Measurements from ENCODE around the gene TBC1D5. TPM values are rescaled to one million over a fixed set of nuclear protein-coding genes. Genes with fewer than 3 reads are reported as not detected.

The TBC1D5 gene
- polyA plus RNA-seq, 1 experiment = 44.6 TPM

GRCh38 chr3:17201538-17201937 is 540.9 kb downstream of the TBC1D5 start:
- CTCF ChIA-PET = no interaction called here
- Histone ChIP-seq H3K27me3 (ENCODE audit: control insufficient read depth, insufficient read depth, low read length) (no peaks in the 10 kb centered on the region), H3K27ac (ENCODE audit: low read depth, low read length) (no peak overlapping the region), H3K4me3 (ENCODE audit: low read depth, low read length) (no peak overlapping the region), H3K9me3 (ENCODE audit: control insufficient read depth, insufficient read depth, low read length) (peaks cover 5% of the 10 kb centered on the region; the same call in 1 of the 2 replicates)
- POLR2A ChIA-PET = no interaction called here
- TF ChIP-seq, protein P1, sequence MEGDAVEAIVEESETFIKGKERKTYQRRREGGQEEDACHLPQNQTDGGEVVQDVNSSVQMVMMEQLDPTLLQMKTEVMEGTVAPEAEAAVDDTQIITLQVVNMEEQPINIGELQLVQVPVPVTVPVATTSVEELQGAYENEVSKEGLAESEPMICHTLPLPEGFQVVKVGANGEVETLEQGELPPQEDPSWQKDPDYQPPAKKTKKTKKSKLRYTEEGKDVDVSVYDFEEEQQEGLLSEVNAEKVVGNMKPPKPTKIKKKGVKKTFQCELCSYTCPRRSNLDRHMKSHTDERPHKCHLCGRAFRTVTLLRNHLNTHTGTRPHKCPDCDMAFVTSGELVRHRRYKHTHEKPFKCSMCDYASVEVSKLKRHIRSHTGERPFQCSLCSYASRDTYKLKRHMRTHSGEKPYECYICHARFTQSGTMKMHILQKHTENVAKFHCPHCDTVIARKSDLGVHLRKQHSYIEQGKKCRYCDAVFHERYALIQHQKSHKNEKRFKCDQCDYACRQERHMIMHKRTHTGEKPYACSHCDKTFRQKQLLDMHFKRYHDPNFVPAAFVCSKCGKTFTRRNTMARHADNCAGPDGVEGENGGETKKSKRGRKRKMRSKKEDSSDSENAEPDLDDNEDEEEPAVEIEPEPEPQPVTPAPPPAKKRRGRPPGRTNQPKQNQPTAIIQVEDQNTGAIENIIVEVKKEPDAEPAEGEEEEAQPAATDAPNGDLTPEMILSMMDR (IDR thresholded peaks at IDR 0.05; ENCODE audit: low read depth, low read length) = no peak
- no peak for DNase-seq (ENCODE audit: low read depth, low spot score)

- ChIA-PET POLR2A (no interaction called here), CTCF (interaction anchor here (0.9 to 1.3 kb wide), 6 partner anchors 11 to 645 kb away, joined by 3 to 6 read pairs (median 4); no protein-coding TSS in a partner anchor)
- TF ChIP-seq, protein P1 (IDR thresholded peaks at IDR 0.05; ENCODE audit: low read depth, low read length) = peak; percentile 22; the same call in 1 of the 2 replicates
- Histone ChIP-seq H3K9me3 (ENCODE audit: control insufficient read depth, insufficient read depth, low read length) (no peaks in the 10 kb centered on the region), H3K4me3 (ENCODE audit: low read depth, low read length) (no peak overlapping the region), H3K27ac (ENCODE audit: low read depth, low read length) (no peak overlapping the region), H3K27me3 (ENCODE audit: control insufficient read depth, insufficient read depth, low read length) (no peaks in the 10 kb centered on the region)
- no peak for DNase-seq (ENCODE audit: low read depth, low spot score)
Observed at GRCh38 chr3:17195856-17196604, 546.4 kb downstream of the TBC1D5 start.

DNA sequence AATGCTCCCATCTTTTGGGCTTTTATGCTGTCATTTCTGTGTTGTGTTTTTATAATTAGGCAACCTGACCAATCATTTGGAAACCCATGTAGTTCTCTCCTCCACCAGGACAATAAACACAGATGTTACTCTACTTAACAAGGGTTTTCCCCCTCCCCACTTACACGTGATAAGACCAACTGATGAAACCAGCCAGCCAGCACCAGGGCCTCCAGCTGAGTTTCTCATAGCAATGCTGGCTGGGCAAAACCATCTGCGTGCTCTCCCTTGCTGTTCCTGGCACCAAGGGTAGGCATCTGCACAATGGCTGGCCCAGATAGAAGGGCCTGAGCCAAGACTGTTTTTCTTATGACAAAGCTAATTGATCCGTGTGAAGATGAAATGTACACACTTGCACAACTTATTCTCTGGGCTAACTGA is 547.2 kb downstream of the TBC1D5 start:
- no peaks in the 10 kb centered on the region for H3K27me3 ChIP-seq (ENCODE audit: control insufficient read depth, insufficient read depth, low read length)
- H3K4me3 ChIP-seq (ENCODE audit: low read depth, low read length) = no peak overlapping the region
- no peak for DNase-seq (ENCODE audit: low read depth, low spot score)
- TF ChIP-seq, protein P1 (IDR thresholded peaks at IDR 0.05; ENCODE audit: low read depth, low read length) = no peak
- CTCF ChIA-PET = interaction anchor here (0.9 to 1.3 kb wide), 6 partner anchors 11 to 646 kb away, joined by 3 to 6 read pairs (median 4); no protein-coding TSS in a partner anchor
- H3K9me3 ChIP-seq (ENCODE audit: control insufficient read depth, insufficient read depth, low read length) = no peaks in the 10 kb centered on the region
- POLR2A ChIA-PET = no interaction called here
- no peak overlapping the region for H3K27ac ChIP-seq (ENCODE audit: low read depth, low read length)

GRCh38 chr3:17194116-17194515 is 548.3 kb downstream of the TBC1D5 start:
- ChIA-PET CTCF (interaction anchor here (0.5 to 1.0 kb wide), 3 partner anchors 13 to 310 kb away, joined by 3 to 5 read pairs (median 4); partner anchors contain the start of gene PLCL2), POLR2A (no interaction called here)
- H3K27ac ChIP-seq (ENCODE audit: low read depth, low read length) = no peak overlapping the region
- H3K4me3 ChIP-seq (ENCODE audit: low read depth, low read length) = no peak overlapping the region
- no peaks in the 10 kb centered on the region for H3K27me3 ChIP-seq (ENCODE audit: control insufficient read depth, insufficient read depth, low read length)
- DNase-seq (ENCODE audit: low read depth, low spot score) = no peak
- TF ChIP-seq, protein P1 (IDR thresholded peaks at IDR 0.05; ENCODE audit: low read depth, low read length) = no peak
- no peaks in the 10 kb centered on the region for H3K9me3 ChIP-seq (ENCODE audit: control insufficient read depth, insufficient read depth, low read length)

DNA sequence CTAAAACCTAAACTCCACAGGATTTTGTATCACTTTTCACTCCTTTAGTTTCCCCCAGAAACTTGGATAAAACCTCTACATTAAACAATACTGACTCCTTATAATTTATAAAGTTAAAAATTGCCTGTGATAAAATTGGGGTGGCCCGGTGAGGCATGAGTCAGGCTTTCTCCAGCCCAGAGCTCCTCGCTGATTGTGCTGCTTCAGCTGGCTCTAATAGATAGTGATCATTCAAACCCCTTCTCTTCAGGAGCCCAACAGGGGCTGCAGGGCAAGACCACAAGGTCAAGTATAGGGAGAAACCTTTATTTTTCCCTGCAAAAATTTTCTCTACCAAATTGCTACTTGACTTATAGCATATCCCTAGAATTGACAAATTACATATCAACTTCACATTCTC is 549.4 kb downstream of the TBC1D5 start:
- no peak overlapping the region for H3K4me3 ChIP-seq (ENCODE audit: low read depth, low read length)
- no peak overlapping the region for H3K27ac ChIP-seq (ENCODE audit: low read depth, low read length)
- TF ChIP-seq, protein P1 (IDR thresholded peaks at IDR 0.05; ENCODE audit: low read depth, low read length) = no peak
- no peaks in the 10 kb centered on the region for H3K9me3 ChIP-seq (ENCODE audit: control insufficient read depth, insufficient read depth, low read length)
- ChIA-PET CTCF (interaction anchor here (1.0 kb wide), 1 partner anchor 19 kb away, joined by 3 read pairs; no protein-coding TSS in a partner anchor), POLR2A (no interaction called here)
- H3K27me3 ChIP-seq (ENCODE audit: control insufficient read depth, insufficient read depth, low read length) = no peaks in the 10 kb centered on the region
- DNase-seq (ENCODE audit: low read depth, low spot score) = no peak

All from AG04450 (cell line).